ENCODE data around the gene TCF4. TPM values are rescaled to one million over a fixed set of nuclear protein-coding genes. Genes with fewer than 3 reads are reported as not detected.

TCF4 gene
- total RNA-seq, 6 experiments from 2014 or later: 50.4 to 71.1 (median 59.0) TPM

DNA sequence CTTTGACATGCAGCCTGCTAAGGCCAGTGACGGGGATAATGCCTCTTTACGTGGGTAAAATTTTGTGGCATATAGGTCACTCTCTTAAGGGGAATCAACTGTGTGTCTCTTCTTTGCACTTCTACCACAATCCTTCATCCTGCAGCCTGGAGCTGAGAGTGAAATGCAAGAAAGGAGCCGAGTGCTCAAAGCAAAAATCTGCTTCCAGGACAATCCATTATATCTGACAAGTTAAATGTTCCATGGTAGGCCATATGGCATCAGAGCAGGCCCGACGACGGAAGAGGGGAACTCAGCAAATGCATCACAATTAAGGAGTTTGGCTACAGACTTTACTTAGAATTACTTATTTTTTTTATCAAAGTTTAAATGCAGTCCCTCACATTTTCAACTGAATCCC, 171.2 kb downstream of the TCF4 start:
- H3K27ac Mint-ChIP-seq: no peak overlapping the region
- DNase-seq: no peak
- H3K4me1 Mint-ChIP-seq (ENCODE audit: low read depth): peaks cover 91% of the 10 kb centered on the region
- no peaks in the 10 kb centered on the region for H3K36me3 Mint-ChIP-seq (ENCODE audit: low read depth)
- H3K4me3 Mint-ChIP-seq: no peak overlapping the region
- H3K9me3 Mint-ChIP-seq: no peaks in the 10 kb centered on the region
- TF ChIP-seq, protein P1, sequence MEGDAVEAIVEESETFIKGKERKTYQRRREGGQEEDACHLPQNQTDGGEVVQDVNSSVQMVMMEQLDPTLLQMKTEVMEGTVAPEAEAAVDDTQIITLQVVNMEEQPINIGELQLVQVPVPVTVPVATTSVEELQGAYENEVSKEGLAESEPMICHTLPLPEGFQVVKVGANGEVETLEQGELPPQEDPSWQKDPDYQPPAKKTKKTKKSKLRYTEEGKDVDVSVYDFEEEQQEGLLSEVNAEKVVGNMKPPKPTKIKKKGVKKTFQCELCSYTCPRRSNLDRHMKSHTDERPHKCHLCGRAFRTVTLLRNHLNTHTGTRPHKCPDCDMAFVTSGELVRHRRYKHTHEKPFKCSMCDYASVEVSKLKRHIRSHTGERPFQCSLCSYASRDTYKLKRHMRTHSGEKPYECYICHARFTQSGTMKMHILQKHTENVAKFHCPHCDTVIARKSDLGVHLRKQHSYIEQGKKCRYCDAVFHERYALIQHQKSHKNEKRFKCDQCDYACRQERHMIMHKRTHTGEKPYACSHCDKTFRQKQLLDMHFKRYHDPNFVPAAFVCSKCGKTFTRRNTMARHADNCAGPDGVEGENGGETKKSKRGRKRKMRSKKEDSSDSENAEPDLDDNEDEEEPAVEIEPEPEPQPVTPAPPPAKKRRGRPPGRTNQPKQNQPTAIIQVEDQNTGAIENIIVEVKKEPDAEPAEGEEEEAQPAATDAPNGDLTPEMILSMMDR (IDR thresholded peaks at IDR 0.05): no peak
- H3K27me3 Mint-ChIP-seq (ENCODE audit: insufficient read depth): peaks cover 6% of the 10 kb centered on the region; the same call in 1 of the 2 replicates

DNA sequence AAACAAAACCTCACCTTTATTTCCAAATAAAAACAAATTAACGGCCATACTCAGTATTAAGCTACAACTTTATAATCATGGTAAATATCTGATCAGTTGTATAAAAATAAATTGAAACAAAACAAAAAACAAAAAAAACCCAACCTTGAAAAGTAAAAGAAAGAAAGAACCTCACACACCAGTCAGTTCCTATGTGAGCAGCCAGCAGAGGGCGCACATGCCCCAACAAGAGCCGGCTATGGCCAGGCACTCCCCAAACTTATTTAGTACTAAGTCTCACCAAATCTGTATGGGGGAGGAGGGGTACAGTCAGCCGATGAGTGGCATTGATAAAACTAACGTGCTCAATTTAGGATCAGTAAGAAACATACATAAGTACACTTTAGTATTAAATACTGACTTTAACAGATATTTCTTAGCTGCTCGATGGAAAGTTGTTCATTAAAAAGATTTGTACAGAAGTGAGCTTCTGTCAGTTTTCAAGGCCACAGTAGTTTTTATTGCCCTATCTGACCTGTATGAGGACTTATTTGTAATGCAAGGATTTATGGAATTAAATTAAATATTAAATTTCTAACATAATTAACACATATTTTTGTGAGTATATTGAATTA, 172.6 kb downstream of the TCF4 start:
- Mint-ChIP-seq H3K27me3 (ENCODE audit: insufficient read depth) (peaks cover 3% of the 10 kb centered on the region; the same call in 1 of the 2 replicates), H3K9me3 (no peaks in the 10 kb centered on the region), H3K27ac (peak overlapping the region; percentile 34; the same call in 1 of the 2 replicates), H3K4me3 (peak overlapping the region; percentile 27), H3K4me1 (ENCODE audit: low read depth) (peaks cover 77% of the 10 kb centered on the region), H3K36me3 (ENCODE audit: low read depth) (no peaks in the 10 kb centered on the region)
- peak; percentile 66 for DNase-seq
- TF ChIP-seq, protein P1 (IDR thresholded peaks at IDR 0.05): peak; percentile 99

DNA sequence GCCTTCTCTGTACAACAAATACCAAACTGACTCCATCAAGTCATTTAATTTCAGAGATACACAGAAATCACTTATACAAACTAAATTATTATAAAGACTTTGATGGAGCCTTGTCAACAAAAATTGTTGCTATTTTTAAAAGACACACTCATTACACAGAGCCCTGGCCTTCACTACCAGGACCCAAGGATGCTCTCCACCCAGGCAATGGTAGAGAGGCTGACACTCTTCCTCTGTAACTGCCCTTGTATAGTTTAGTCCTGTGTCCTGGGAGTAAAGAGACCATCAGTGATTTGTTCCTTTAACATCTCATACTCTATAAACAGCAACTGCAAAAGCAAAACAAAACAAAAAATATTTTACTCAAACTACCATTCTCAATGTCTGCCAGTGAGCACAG, 173.5 kb downstream of the TCF4 start:
- Mint-ChIP-seq H3K36me3 (ENCODE audit: low read depth) (no peaks in the 10 kb centered on the region), H3K4me3 (no peak overlapping the region), H3K9me3 (no peaks in the 10 kb centered on the region), H3K27me3 (ENCODE audit: insufficient read depth) (no peaks in the 10 kb centered on the region), H3K27ac (peak overlapping the region; percentile 36), H3K4me1 (ENCODE audit: low read depth) (peaks cover 68% of the 10 kb centered on the region)
- no peak for DNase-seq
- TF ChIP-seq, protein P1 (IDR thresholded peaks at IDR 0.05): no peak

DNA sequence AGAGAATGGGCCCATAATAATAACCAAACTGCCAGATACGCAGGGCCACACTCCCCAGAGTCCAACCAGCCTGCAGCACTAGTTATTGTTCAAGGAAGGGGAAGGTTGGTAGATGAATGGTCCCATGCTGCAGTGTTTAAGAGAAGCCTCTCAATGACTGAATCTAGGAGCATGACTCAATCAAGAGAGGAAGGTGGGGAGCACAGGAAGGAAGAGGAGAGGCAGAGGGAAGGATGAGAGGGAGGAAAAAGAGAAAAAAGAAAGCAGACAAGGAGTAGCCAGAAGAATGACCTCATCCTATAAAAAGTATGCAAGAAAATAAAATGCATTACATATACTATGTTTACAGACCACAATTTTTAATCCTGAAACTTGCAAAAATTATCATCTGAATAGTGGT, 174.5 kb downstream of the TCF4 start:
- Mint-ChIP-seq H3K27me3 (ENCODE audit: insufficient read depth) (no peaks in the 10 kb centered on the region), H3K27ac (peak overlapping the region; percentile 36), H3K4me1 (ENCODE audit: low read depth) (peaks cover 58% of the 10 kb centered on the region), H3K36me3 (ENCODE audit: low read depth) (no peaks in the 10 kb centered on the region), H3K9me3 (no peaks in the 10 kb centered on the region), H3K4me3 (no peak overlapping the region)
- TF ChIP-seq, protein P1 (IDR thresholded peaks at IDR 0.05): no peak
- no peak for DNase-seq

DNA sequence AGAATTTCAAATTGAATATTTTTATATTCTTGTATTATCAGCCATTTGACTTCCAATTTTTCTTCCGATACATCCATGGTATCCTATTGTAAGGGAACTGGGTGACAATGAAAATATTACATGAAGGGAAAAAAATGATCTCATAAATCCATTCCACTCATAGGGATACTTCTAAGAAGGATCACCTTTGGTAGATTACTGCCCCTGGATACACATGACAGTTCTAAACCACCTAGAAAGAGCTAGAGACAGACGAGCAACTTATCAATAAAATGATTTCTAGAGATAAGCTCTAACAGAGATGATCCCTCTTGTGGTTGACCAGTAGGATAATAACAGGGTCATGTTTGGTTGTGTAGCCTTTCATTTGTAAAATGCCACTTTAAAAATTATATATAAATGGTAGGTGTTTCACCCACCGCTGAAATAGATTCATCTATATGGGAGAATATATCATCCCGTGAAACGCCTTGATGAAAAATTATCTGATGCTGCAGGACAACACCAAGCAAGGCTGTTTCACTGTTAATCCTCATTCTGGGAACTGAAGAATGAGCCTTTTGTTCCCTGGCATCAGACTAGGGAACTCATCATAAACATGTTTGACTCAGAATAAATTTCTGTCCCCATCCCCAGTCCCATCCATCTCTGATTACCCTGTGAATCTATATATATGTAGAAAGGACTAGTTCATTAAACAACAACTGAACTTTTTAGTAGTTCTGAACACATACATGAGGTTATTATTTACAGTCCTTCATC, 180.0 kb downstream of the TCF4 start:
- Mint-ChIP-seq H3K27ac (no peak overlapping the region), H3K4me1 (ENCODE audit: low read depth) (peaks cover 54% of the 10 kb centered on the region), H3K27me3 (ENCODE audit: insufficient read depth) (no peaks in the 10 kb centered on the region), H3K36me3 (ENCODE audit: low read depth) (no peaks in the 10 kb centered on the region), H3K4me3 (no peak overlapping the region), H3K9me3 (no peaks in the 10 kb centered on the region)
- DNase-seq: no peak
- TF ChIP-seq, protein P1 (IDR thresholded peaks at IDR 0.05): no peak

Measured in HFFc6 (cell line).